Activated T-cell treated with anti-CD3 and anti-CD28 coated beads, Interleukin-2, amount 50 U/mL, for 1 hour (primary cell): ENCODE results near the gene TMEM218.
A peak's percentile ranks its signal among the peaks of the same experiment; 100 is the strongest.

Experiments used
- DNase-seq: peaks from one replicate; pipeline ENCODE4 v3.0.0-alpha.2; 2020

Gene TMEM218

GRCh38 chr11:125111343-125112207 lies at the start of gene TMEM218:
Gene TMEM218 (minus strand): TSS chr11:125111626. CDS start chr11:125102241, 9,385 bp downstream.
- DNase-seq, result peak; percentile 92

GRCh38 chr11:125157953-125158680 lies 46.7 kb upstream of the TMEM218 start:
- DNase-seq, result no peak

GRCh38 chr11:125157118-125157733 lies 45.8 kb upstream of the TMEM218 start:
- DNase-seq, result no peak

- DNase-seq, result no peak
Measured at GRCh38 chr11:125156346-125157117, 45.1 kb upstream of the TMEM218 start.

GRCh38 chr11:125155767-125156166 lies 44.3 kb upstream of the TMEM218 start:
- DNase-seq, result no peak

- DNase-seq, result no peak
Measured at GRCh38 chr11:125155100-125155444, 43.6 kb upstream of the TMEM218 start.

GRCh38 chr11:125154378-125155099 lies 43.1 kb upstream of the TMEM218 start:
- no peak for DNase-seq

GRCh38 chr11:125153837-125154236 lies 42.4 kb upstream of the TMEM218 start:
- DNase-seq, result no peak

GRCh38 chr11:125148743-125149142 lies 37.3 kb upstream of the TMEM218 start:
- no peak for DNase-seq

GRCh38 chr11:125148011-125148410 lies 36.6 kb upstream of the TMEM218 start:
- no peak for DNase-seq

GRCh38 chr11:125147280-125147679 lies 35.9 kb upstream of the TMEM218 start:
- DNase-seq, result no peak

- no peak for DNase-seq
Measured at GRCh38 chr11:125146232-125146631, 34.8 kb upstream of the TMEM218 start.

- peak; percentile 72 for DNase-seq
Measured at GRCh38 chr11:125141686-125142535, 30.5 kb upstream of the TMEM218 start.

- DNase-seq, result no peak
Measured at GRCh38 chr11:125141178-125141577, 29.8 kb upstream of the TMEM218 start.

GRCh38 chr11:125140233-125140632 lies 28.8 kb upstream of the TMEM218 start:
- no peak for DNase-seq

- DNase-seq, result no peak
Measured at GRCh38 chr11:125139778-125140177, 28.4 kb upstream of the TMEM218 start.

- DNase-seq, result no peak
Measured at GRCh38 chr11:125138966-125139365, 27.5 kb upstream of the TMEM218 start.

GRCh38 chr11:125136001-125136400 lies 24.6 kb upstream of the TMEM218 start:
- no peak for DNase-seq

GRCh38 chr11:125132596-125132995 lies 21.2 kb upstream of the TMEM218 start:
- DNase-seq, result no peak

- no peak for DNase-seq
Measured at GRCh38 chr11:125132071-125132470, 20.6 kb upstream of the TMEM218 start.

GRCh38 chr11:125129316-125129993 lies 18.0 kb upstream of the TMEM218 start:
- no peak for DNase-seq
